Measurements from ENCODE around the gene KIF19.

KIF19 gene

GRCh38 chr17:74391771-74392170, 65.7 kb downstream of the KIF19 start:
- no peak for TF ChIP-seq CTCF (conservative IDR thresholded peaks at IDR 0.05)
- H3K27ac ChIP-seq, result no peak overlapping the region

GRCh38 chr17:74392848-74393247, 66.8 kb downstream of the KIF19 start:
- H3K27ac ChIP-seq, result no peak overlapping the region
- TF ChIP-seq CTCF (conservative IDR thresholded peaks at IDR 0.05), result no peak

- no peak for TF ChIP-seq CTCF (conservative IDR thresholded peaks at IDR 0.05)
- H3K27ac ChIP-seq, result no peak overlapping the region
Observed at GRCh38 chr17:74393346-74393942, 67.4 kb downstream of the KIF19 start.

GRCh38 chr17:74394275-74394950, 68.4 kb downstream of the KIF19 start:
- no peak overlapping the region for H3K27ac ChIP-seq

GRCh38 chr17:74394977-74395376, 69.0 kb downstream of the KIF19 start:
- no peak for TF ChIP-seq CTCF (conservative IDR thresholded peaks at IDR 0.05)
- H3K27ac ChIP-seq, result no peak overlapping the region

More at GRCh38 chr17:74394275-74394950, 68.4 kb downstream of the KIF19 start:
- TF ChIP-seq CTCF (conservative IDR thresholded peaks at IDR 0.05), result no peak

GRCh38 chr17:74396567-74396966, 70.5 kb downstream of the KIF19 start:
- no peak for TF ChIP-seq CTCF (conservative IDR thresholded peaks at IDR 0.05)

GRCh38 chr17:74402048-74402447, 76.0 kb downstream of the KIF19 start:
- TF ChIP-seq CTCF (conservative IDR thresholded peaks at IDR 0.05), result no peak
- H3K27ac ChIP-seq, result no peak overlapping the region

More at GRCh38 chr17:74396567-74396966, 70.5 kb downstream of the KIF19 start:
- no peak overlapping the region for H3K27ac ChIP-seq
